DMS53 treated with DMSO at 0.1 percent for 48 hours (cell line): ENCODE measurements around the gene MAST4.
A peak's percentile ranks its signal among the peaks of the same experiment; 100 is the strongest.
"Not testable (repeated sequence)": the region's sequence is repeated elsewhere in the genome, so short reads cannot be mapped to it uniquely, and the experiment has no call there.

ENCODE experiments used
- DNase-seq: peaks from one replicate; lab custom pipeline; 2025; ENCODE audit not compliant: unreplicated experiment; lab: John Stamatoyannopoulos, UW

The MAST4 gene

GRCh38 chr5:66805514-66806430 lies 209.6 kb downstream of the MAST4 start:
- DNase-seq: no peak

DNA sequence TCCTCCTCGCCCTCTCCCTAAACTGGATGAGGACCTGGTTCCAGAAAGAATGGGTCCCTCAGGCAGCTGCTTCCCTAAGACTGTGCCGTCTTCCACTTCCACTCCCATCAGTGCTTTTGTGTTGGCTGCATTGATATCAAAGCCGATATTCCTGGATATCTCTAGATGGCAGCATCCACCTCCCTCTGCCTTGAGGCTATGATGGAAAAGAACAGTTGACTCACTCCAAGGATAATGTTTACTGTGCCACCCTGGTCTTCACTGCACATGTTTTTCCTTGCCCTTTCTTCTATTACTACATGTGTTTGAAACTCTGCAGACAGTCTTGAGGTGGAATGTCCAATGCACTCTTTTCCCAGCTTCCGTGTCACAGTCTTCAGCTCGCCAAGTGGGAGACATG lies 211.6 kb downstream of the MAST4 start:
- DNase-seq: peak; percentile 29

DNA sequence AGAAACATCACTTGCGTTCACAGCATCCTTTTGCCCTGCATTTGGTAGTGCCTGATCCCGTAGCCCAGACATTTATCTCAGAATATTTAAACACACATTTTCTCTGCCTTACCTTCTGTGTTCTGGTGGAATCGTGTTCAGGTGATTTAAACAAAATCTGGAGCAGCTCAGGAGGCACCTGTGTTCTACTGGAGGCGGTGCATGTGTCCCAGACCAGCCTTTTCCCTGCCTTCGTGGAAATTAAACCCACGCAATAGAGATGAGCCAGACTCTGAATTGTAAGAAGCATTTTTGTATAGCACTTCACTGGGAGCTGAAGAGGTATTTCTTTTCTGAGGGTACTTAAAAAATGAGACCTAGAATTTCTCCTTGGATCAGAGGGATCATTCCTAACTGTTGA lies 212.5 kb downstream of the MAST4 start:
- no peak for DNase-seq

- DNase-seq: no peak
Measured at GRCh38 chr5:66810151-66810550, 214.0 kb downstream of the MAST4 start.

DNA sequence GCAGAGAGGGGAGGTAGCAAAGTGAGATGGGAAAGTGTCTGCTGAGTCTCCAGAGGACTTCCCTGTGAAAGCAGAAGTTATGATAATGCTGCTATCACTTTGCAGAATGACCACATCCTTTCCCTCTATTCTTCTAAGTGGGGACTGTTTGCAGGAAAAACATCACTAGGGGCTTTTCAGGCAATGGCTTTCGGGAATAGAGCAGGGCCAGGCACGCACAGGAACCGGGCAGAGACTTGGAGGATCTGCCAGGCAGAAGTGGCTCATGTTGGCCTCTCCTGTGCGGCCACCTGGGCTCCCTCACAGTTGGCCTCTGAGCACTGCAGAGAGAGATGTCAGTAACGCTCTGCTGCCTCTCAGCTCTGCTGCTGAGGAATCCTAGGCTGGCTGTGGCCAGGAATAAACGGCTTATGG lies 214.7 kb downstream of the MAST4 start:
- no peak for DNase-seq

DNA sequence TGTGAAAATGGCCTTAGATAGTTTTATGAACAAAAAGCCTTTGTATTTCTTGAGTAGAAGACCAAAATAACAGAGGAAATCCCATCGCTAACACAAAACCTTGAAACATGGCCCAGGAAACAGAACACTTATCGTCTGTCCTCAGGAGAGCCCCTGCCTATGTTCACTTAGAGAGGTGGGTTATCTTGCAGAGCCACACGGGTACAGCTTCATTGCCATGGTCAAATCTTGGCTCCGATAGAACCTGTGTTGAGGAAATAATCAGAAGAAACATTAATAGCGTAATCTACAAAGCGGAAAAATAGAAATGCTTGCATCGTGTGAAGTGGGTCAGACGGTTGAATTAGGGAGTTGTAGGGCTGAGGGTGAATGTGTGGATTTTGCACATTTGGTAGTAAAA lies 216.1 kb downstream of the MAST4 start:
- no peak for DNase-seq

DNA sequence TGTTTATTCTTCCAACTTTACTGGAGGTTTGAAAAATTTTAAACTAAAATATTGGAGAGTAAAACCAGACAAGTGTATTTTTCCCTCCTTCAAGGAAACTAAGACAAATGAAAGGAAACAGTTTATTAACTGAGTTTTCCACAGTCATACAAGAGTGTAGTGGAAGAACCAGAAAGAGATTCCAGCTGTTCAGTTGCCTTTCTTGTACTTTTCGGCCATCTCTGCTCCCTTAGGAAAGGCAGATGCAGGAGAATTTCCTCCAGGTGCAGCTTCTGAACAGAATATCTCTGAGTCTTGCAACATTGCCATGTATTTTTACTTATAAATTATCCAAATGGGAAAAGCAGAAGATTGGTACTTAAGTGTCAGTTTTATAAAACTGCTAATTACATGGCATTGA lies 217.1 kb downstream of the MAST4 start:
- no peak for DNase-seq

- DNase-seq: peak; percentile 58
Measured at GRCh38 chr5:66814146-66814991, 218.2 kb downstream of the MAST4 start.

DNA sequence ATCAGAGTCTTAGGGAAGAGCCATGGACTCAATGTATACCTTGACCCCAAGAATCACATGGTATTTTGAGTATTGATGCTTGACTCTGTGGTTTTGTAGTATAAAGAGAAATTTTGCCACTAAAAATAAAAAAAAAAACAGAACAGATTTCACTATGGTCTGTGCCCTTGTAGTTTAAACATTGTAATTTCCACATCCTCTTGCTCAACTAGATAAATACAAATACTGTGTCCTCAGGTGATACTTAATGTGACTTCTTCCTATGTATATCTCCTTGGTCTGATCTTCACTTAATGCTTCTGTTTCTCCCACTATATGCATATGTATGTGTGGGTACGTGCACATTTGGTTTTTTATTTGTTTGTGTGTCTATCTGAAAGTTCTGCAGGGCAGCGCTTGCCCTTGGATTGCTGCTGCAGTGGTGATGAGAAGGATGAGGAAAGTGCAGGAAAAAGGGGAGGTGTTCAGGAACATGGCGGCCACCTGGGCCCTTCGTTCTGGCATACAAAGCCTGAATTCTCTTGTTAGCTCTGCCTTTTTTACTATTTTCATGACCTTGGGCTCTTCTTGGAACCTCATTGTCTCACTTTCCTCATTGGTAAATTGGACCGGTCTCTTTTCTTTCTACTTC lies 222.2 kb downstream of the MAST4 start:
- peak; percentile 23 for DNase-seq

GRCh38 chr5:66818935-66819328 lies 222.7 kb downstream of the MAST4 start:
- DNase-seq: peak; percentile 79

DNA sequence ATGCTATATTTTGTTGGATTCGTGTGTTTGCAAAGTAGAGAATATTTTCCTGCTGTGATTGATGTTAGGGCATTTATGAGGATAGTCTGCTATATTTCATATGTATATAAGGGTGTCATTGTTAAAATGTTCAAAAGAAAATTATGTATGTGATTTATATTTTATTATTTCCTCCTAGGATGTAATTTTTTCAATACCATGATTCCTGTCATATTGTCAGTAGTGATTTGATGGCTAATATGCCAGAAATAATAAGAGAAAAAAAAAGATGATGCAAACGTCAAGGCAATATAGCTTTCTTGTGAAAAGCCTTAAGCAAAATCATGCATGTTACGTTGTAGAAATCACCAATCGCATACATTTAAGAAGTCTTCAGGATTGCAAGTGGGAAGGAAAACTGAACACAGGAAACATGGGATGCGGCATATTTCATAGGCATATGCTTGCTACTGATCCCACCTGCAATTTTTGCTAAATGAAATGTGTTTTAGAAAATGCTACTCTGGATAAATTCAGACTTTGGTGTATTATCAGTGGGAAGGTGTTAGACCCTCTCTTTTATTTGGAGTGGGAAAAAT lies 224.5 kb downstream of the MAST4 start:
- no peak for DNase-seq

- no peak for DNase-seq
Measured at GRCh38 chr5:66821688-66822429, 225.7 kb downstream of the MAST4 start.

- not testable (repeated sequence) for DNase-seq
Measured at GRCh38 chr5:66822906-66823305, 226.7 kb downstream of the MAST4 start.

- no peak for DNase-seq
Measured at GRCh38 chr5:66824476-66824875, 228.3 kb downstream of the MAST4 start.

DNA sequence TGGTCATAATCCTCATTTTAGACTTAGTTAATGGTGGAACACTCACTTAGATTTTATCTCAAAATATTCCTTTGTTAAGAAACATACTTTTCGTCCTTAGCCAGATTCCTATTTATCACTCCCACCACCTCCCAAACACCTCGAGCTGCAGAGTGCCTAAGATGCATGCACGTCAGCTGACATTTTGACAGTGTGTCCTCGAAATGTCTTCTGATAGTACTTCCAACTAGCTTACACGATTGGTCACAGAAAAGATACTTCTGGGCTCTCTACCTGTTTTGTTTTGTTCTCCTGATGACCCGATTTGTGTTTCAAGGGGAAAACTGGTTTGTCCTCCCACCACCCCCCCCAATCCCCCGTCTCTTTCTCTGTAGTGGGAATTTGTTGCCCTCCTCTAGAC lies 230.1 kb downstream of the MAST4 start:
- no peak for DNase-seq

GRCh38 chr5:66826696-66827095 lies 230.5 kb downstream of the MAST4 start:
- DNase-seq: no peak

DNA sequence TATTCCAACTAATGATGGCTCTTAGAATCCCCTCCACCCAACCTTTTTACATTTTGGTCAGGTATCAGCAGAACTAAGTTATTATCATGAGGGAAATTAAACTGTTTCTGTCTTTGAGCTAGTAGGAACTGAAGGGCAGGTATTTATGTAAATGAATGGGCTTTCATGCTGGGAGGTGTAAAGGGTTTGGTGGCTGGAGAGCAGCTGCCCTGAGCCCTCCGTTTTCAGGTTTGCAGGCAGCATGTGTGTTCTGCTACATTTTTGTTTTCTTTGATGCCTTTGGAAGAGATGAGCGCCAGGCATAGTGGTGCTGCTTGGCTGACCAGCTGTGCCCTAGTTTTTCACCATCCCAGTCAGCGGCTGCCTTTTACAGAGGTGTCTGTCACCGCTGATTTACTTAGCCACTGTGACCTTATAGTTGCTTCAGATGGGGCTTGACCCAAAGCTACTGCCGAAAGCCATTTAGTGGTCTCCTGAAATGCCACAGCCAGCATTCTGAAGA lies 231.9 kb downstream of the MAST4 start:
- peak; percentile 68 for DNase-seq

DNA sequence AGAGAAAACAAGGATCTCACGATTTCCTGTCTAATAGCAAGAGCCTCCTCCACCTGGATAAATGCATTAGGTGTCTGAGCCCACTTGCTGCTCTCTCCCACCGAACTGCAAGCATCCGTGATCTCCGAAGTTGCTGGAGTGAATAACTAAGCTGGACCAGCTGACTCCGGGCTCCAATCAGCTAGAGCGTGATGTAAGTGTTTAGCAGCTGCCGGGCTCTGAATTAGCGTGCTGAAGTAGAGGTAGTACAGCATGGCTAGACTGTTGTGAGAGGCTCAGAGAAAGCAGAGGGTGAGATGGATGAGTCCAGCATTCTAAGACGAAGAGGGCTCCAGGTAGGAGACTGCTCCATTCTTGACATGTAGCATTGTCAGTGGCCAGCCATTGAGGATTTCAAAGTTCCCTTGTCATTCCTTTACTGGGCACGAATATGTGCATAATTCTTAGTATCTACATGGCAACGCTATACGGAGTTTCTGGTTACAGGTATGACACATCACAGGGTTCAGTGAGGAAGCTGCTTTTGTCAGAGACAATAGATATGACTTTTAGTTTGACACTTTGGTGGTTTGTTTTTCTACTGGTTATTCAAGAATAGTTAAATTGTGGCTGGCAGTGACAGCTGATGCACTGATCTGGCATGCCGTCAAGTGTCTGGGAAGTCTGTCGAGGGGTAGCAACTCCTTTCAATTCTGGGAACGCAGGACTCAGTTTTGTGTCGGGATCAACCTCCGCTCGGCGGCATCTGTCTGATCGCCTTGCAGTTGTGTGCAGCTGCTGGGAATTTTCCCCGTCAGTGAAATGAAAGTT lies 232.6 kb downstream of the MAST4 start:
- DNase-seq: peak; percentile 89

DNA sequence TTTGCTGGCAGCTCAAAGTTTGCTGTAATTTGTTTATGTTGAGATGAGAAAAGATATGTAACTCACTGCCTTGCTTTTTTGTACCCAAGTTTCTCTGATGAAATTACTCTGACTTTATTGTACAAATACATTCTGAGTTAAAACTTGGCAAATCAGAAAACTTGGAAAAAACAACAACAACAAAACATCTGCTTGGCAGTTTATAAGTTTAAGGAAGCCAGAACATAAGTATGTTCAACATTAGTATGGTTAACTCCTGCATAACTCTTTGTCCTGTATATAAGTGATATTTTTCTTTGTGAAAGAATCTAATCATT lies 233.1 kb downstream of the MAST4 start:
- DNase-seq: no peak

- peak; percentile 5 for DNase-seq
Measured at GRCh38 chr5:66829826-66830225, 233.6 kb downstream of the MAST4 start.
